Measurements from ENCODE around the gene PTH2.

Gene PTH2

DNA sequence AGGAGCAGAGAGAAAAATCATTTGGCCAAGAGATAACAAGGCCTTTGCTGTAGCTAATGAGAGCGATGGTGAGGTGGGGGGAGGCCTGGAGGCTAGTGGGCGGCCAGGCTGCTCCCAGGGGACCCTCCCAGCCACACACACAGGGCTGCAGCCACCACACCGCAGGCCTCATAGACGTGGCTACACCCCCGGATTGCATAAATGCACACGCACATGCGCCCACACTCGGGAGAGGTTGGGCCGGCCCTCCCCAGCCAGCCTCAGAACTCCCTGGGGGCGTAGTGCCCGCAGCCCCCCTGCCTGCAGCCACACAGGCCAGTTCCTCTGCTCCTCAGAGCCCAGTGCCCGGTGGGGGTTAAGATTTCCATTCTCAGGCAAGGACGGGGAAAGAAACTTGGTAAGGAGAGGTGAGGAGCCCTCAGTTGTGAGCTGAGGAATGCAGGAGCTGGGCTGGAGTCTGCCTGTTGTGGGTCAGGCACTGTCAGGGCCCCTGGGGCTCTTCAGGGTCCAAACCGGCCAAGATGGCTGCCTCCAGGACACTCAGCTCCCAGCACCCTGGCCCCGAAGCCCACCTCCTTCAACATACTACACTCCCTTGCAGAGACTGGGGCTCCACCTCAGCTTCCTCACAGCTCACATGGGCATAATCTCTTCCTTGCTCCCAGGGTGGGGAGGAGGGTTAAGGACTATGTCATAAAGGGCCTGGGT lies 8.0 kb downstream of the PTH2 start:
- DNase-seq (ENCODE audit: low read depth in 2 of 3, low spot score in 2 of 3), result no peak

DNA sequence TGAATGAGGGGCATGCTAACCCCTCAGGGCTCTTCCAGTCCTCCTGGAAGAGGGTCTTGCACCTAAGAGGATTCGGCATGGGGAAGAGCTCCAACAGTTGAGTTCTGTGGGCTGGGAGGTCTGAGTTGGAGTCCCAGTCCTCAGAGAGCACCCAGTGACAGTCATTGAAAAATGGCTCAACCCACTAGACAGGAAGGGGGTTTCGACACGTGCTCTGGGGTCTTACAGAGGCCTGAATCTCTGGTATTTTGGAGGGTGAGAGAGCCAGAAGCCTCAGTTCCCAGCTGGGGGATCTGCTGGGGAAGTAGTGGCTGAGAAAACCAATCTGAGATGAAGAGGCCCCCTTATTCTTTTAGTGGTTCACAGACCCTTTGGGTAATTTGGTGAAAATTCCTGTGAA lies 9.0 kb downstream of the PTH2 start:
- DNase-seq (ENCODE audit: low read depth in 2 of 3, low spot score in 2 of 3), result no peak

DNA sequence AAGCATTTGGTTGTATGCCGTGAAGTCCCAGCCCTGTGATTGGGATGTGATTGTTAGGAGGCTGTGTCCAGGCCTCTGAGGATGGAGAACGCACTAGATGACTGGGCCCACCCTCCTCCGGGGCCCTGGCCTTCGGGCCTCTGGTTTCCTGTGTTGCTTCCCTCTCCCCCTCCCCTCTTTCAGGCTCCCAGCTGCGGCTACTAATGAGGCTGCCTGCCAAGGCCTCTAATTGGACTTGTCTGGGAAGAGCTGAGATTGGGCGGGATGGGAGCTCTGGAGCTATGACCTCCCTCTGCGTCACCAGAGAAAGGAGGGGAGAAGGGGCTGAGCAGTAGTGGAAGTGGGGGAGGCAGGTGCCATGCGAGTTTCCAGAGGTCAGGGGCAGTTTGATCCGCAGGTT lies 9.9 kb downstream of the PTH2 start:
- no peak for DNase-seq (ENCODE audit: low read depth in 2 of 3, low spot score in 2 of 3)

DNA sequence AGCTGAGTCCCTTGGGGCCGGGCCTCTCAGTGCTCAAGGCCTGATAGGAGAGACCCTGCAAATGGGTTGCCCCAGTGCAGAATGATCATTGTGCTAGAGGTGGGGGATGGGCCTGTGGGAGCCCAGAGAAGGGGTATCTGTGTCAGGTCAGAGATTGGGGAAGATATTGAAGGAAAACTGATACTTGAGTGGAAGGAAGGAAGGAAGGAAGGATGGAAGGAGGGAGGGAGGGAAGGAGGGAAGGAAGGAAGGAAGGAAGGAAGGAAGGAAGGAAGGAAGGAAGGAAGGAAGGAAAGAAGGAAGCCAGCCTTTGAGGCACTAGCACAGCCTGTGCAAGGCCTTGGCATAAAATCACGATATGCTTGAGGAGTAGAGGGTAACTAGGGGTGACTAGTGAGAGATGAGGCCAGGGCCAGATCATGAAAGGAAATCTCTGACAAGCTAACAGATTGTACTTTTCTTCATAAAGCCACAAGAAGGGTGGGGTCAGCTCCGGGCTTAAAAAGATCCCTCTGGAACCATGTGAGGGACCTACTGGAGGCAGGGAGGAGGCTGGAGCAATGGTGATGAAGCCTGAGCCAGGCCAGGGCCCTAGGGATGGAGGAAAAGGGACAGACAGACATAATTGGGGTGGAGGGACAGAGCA lies 11.4 kb downstream of the PTH2 start:
- no peak for DNase-seq (ENCODE audit: low read depth in 2 of 3, low spot score in 2 of 3)

DNA sequence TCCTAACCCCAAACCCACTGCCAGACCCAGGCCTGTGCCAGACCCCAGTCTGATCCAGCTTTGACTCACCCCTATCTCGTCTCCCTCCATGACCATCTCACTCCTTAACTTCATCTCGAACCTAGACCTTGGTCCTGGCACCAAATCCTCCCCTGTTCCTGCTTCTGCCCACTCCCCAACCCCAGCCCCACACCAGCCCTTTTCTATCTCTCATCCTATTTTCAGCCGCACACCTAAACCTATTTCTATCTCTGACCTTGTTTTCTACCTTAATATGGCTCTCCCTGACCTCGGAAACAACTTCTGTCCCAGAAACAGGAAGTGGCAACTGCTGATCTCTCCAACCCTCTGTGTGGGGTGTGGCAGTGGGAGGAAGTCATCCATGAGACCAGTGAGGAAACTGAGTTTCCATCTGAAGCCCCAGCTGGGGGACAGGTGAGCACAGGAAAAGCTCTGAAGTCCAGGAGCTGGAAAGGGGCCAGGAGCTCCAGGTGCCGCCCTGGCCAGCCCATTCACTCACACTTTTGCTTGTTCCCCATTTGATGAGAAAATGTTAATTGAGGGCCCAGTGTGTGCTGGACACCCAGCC lies 13.7 kb downstream of the PTH2 start:
- no peak for DNase-seq (ENCODE audit: low read depth in 2 of 3, low spot score in 2 of 3)

DNA sequence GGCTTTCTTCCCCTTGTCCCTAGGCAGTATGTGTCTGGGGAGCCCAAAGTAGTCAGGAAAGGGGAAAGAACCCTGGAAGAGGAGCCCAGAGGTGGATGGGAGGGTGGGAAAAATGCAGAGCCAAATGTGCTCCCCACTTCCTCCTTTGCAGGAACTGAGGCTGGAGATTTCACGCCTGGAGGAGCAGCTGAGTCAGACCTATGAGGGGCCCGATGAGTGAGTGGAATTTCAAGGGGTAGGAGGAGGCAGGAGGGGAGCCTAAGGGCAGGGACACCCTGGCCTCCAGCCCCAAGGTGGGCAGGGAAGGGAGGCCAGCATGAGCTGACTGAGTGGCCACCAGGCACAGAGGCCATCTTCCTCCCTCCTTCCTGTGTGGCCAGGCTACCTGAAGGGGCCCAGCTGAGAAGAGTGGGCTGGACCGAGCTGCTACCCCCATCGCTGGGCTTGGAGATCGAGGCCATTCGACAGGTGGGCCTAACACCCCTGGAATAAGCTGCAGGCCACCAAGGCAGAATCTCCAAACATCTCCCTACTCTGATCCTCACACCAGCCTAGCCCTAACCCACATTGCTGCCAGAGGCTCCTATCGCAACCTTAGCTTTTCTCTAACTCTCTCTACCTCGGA lies 14.3 kb downstream of the PTH2 start:
- DNase-seq (ENCODE audit: low read depth in 2 of 3, low spot score in 2 of 3), result no peak

DNA sequence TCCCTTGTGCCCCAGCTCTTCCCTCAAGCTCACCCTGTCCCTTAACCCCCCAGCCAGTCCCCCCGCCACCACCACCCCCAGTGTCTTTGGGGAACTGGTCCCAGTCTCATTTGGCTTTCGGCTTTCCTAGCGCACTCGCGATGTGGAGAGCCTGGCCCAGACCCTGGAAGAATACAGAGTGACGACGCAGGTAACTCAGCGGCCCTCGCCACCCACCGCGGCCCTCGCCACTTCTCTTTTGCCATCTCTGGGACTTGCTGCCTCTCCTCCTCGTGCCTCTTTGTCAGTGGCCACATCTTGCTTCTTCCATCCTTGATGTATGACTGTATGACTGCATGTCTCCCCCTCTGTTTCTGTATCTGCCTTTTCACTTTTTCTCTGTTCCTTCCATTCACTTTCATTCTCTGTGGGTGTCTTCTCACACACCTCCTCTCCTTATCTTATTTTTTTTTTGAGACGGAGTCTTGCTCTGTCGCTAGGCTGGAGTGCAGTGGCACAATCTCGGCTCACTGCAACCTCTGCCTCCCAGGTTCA lies 15.7 kb downstream of the PTH2 start:
- DNase-seq (ENCODE audit: low read depth in 2 of 3, low spot score in 2 of 3), result no peak

DNA sequence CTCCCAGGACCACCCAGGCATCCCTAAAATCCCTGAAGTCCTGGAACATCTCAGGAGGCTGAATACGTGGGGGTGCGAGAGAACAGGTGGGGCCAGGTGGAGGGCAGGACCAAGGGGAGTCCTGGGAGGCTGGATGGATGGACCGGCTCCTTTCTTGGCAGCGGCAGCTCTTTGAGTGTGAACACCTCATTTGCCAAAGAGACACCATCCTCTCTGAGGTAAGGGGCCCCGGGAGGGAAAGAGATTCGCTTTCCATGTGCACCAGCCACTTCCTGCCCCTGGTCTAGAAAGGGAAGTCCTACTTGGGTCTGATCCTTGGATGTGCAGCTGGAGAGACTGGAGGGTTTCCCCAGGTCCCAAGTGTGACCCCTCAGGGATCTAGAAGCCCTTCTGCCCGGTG lies 16.2 kb downstream of the PTH2 start:
- no peak for DNase-seq (ENCODE audit: low read depth in 2 of 3, low spot score in 2 of 3)

DNA sequence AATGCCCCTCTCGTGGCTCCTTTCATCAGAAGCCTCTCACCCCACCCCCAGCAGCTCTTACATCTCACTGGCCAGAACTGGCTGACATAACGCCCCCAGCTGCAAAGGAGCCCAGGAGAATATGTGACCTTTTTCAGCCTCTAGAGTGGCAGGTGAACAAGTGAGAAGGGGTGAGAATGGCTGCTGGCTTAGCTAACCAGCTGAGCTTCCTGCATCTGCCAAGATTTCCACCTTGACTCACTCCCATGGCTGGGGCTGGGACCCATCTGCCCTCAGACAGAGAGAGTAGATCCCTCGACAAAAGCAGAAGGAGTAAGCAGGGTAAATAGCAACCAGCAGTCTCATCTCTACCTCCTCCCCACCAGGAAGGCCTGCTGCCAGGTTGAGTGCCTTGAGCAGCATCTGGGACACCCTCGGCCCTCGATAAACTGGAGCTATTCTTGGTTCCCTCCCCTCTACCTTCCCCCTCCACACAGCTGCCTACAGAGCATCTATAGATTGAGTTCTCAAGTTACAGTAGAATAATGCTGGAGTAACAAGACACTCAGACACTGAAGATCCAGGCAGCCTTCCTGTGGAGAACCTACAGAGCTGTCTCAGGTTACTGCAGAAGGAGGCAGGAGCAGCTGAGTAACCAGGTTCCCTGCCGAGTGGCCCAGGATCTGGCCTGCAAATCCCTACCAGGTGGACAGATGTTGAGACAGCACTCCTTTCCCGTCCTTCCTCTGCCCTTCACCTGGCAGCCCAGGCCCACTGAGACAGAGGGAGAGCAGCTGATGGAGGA lies 19.6 kb downstream of the PTH2 start:
- DNase-seq (ENCODE audit: low read depth in 2 of 3, low spot score in 2 of 3), result no peak

DNA sequence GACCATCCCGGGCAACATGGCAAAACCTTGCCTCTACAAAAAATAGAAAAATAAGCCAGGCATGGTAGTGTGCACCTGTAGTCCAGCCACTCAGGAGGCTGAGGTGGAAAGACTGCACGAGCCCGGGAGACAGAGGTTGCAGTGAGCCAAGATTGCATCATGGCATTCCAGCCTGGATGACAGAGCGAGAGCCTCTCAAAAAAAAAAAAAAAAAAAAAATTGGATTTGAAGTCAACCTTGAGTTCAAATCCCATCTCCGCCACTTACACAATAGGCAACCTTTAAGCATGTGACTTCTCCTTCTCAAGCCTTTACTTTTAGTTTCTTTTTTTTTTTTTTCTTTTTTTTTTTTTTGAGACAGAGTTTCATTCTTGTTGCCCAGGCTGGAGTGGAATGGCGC lies 23.2 kb downstream of the PTH2 start:
- no peak for DNase-seq (ENCODE audit: low read depth in 2 of 3, low spot score in 2 of 3)

DNA sequence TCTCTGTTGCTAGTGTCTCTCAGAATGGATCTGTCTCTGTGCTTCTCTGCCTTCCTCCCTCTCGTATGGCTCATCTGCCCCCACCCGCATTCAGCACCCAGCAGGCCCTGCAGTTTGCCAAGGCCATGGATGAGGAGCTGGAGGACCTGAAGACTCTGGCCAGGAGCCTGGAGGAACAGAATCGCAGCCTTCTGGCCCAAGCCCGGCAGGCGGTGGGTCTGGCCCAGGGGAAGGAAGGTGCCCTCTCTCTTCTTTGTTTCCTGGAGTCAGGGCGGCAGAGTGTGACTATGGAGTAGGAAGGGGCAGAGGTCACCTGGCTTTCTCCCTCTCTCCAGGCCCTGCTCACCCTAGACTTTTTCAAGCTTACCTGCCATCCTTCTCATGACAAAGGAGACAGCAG lies 24.3 kb downstream of the PTH2 start:
- DNase-seq (ENCODE audit: low read depth in 2 of 3, low spot score in 2 of 3), result no peak

DNA sequence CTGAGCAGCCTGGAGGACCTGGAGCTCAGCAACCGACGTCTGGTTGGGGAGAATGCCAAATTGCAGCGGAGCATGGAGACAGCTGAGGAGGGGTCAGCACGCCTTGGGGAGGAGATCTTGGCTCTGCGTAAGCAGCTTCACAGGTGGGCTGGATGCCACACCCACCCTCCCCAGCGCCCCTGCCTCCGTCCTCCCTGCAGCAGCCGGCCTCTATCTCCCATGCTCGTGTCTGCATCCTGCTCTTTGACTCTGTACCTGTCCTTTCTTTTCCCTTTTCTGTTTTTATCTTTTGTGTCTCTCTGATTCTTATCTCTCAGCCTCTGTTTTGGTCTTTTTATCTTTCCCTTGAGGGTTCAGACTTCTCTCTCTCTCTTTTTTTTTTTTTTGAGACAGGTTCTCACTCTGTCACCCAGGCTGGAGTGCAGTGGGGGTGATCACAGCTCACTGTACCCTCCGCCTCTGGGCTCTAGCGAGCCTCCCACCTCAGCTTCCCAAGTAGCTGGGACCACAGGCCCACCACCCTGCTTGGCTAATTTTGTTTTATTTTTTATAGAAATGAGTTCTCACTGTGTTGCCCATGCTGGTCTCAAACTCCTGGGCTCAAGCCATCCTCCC lies 25.1 kb downstream of the PTH2 start:
- no peak for DNase-seq (ENCODE audit: low read depth in 2 of 3, low spot score in 2 of 3)

DNA sequence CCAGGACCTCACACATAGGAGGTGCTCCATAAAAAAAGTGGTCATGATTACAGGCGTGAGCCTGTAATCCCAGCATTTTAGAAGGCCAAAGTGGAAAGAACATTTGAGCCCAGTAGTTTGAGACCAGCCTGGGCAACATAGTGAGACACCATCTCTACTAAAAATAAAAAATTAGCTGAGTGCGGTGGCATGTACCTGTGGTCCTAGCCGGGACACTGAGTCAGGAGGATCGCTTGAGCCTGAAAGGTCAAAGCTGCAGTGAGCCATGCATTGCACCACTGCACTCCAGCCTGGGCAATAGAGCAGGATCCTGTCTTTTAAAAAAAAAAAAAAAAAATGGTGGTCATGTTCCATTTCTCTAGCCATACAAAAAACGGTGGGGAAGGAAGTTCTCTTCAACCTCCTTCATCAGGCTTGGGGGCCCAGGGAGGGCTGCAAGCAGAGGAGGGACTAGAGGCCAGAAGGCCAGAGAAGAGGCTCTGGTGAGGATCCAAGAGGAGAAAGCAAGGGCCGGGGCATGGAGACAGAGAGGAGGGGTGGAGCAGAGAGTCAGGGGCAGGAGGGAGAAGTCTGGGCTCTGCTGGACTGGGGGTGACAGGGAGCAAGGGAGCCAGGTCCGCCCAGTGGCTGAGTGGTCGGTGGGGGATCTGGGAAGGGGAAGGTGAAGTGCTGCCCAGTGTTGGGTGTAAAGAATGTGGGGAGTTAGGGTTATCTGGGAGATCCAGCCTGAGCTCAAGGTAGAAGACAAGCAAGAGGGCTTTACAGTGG lies 26.3 kb downstream of the PTH2 start:
- DNase-seq (ENCODE audit: low read depth in 2 of 3, low spot score in 2 of 3), result no peak

DNA sequence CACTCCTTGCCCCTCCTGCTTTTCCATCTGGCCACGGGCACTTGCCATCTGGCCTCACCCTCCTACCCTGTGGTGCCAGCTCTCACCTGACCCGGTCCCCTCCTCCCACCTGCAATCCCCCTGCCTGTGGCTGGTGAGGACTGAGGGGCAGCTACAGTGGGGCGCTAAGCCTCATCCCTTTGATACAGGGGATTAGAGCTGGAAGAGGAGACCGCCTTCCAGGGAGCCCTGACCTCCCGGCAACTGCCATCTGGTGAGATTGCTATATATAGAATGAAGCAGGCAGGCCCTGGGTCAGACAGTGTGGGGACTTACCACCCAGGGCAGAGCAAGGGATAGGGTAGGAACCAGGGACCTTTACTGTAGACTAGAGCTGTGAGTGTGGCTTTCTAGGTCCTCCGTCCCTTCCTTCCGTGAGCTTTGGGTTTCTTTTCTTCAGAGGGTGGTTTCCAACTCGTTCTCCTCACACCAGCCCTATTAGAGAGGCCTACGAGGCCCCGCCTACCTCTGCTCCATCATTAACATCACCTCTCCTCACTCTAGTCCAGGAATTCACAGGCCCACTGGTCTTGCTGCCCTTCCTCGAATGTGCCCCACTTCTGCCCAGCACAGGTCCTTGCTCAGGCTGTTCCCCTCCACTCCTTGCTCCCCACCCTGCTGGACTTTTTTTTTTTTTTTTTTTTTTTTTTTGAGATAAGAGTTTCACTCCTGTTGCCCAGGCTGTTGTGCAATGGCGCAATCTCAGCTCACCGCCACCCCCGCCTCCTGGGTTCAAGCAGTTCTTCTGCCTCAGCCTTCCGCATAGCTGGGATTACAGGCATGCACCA lies 27.4 kb downstream of the PTH2 start:
- no peak for DNase-seq (ENCODE audit: low read depth in 2 of 3, low spot score in 2 of 3)

DNA sequence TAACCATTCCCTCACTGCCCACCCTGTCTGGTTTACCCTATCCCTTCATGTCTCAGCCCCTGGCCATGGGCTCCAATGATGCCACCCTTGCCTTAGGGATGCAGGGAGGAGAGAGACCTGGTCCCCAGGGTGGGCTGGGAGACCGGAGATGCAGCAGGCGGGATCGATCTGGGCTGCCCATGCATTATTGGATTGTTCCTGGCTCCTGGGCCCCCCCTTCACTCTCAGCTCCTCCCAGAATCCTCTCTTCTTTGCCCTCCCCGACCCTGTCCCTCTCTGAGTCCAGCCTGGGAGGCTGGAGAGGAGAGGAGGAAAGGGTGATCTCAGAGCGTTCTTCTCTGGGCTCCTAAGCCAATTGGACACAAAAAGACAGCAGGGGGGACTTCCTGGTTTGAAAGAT lies 29.4 kb downstream of the PTH2 start:
- no peak for DNase-seq (ENCODE audit: low read depth in 2 of 3, low spot score in 2 of 3)

DNA sequence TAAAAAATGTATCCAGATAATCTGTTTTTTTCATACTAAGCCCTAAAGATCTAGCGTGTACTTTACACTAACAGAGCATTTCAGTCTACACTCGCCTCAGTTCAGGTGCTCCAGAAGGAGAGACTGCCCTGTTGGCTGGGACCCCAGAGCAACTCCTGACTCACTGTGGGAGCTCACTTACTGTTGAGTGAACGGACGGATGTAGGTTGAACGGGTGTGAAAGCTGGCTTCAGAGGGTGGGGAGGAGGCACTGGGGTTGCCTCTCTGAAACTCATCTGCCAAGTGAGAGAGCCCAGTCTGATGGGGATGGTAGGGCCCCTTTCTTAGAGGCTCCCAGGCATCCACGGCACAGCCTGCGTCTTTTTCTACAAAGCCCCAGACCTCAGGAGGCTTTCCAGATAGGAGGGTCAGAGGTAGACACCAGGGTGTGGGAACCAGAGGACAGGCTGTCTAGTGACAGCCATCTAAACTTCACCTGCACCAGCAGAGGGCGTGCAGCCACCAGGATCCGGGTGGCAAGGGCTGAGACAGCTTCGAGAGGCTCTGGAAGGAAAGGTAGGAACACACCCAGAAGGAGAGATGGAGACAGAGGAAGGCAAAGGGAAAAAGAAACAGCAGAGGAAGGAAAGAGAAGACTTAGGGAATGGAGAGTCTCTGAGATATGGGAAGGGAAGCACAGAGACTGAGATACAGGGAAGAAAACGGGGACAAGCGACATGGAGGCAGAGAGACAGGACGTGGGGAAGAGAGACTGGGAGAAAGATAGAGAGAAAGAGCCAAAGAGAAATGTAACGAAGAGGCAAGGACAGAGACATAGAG lies 31.5 kb downstream of the PTH2 start:
- DNase-seq (ENCODE audit: low read depth in 2 of 3, low spot score in 2 of 3), result peak; percentile 38 to 49 (median 43)

DNA sequence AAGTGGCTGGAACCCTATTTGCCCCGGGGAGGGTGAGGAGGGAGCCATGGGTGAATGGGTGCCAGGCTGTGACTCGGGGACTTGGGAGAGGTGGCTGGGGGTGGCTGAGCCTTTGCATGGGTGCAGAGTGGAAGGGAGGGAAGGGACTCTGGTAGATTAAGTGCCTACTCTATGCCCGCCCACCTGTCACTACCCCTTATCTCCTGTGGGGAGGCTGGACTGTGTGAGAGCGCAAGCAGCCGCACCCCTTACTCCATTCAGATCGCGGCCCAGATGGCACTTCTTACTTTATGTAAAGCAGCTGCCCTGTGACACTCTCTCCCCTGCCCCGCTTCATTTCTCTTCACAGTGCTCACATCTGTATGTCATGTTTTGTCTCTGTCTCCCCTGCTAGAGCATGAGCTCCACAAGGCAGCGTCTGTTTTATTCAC lies 32.3 kb downstream of the PTH2 start:
- DNase-seq (ENCODE audit: low read depth in 2 of 3, low spot score in 2 of 3), result no peak
